K562 (cell line): ENCODE data around the gene BRCC3. TPM values are rescaled to one million over a fixed set of nuclear protein-coding genes. Genes with fewer than 3 reads are reported as not detected.

Experiments
- ATAC-seq: fragments of 200-7000 bp; cut with Tn5 transposase; 3 replicates; pipeline ENCODE4 v1.9.1; 2020; ENCODE audit warnings: moderate library complexity
- BruUV-seq: library from RNA; stranded (reverse); fragments of 400-500 nt; replicated peaks from 2 replicates; lab custom pipeline; 2021; lab: Mats Ljungman, UMichigan
- CTCF ChIA-PET: fragments of 300-600 bp; formaldehyde crosslinking; extraction: SDS; loops from one replicate; lab custom pipeline; 2021; ENCODE audit warnings: low intra/inter-chr PET ratio; lab: Yijun Ruan, JAX
- POLR2A ChIA-PET: fragments of 300-600, 350-650 bp; sonication (Branson Sonifier 250); formaldehyde crosslinking; extraction: SDS; loops from one replicate; lab custom pipeline; 2021; ENCODE audit warnings: antibody characterized with exemption, inconsistent platforms; lab: Yijun Ruan, JAX
- DNase-seq, 4 experiments: peaks; one replicate each; pipeline versions ENCODE4 v3.0.0 to v3.0.0-alpha.2; 2011 to 2018; ENCODE audit warnings: low spot score in 3 of 4, mixed read lengths in 3 of 4; ENCODE audit errors: extremely low read depth in 1 of 4
- FAIRE-seq: peaks from 2 replicates; lab custom pipeline; 2011; peaks lifted over from hg19 to GRCh38; lab: Jason Lieb, UNC
- H2AFZ ChIP-seq: 2 replicates; pipeline ENCODE4 v1.6.0; 2011; ENCODE audit warnings: low read depth, low read length, control low read depth, inconsistent platforms
- H3K27ac ChIP-seq: fragments of 200-600 bp; 3 replicates; pipeline ENCODE4 v1.8.0; 2011; ENCODE audit warnings: low read depth, mild to moderate bottlenecking, control low read depth, inconsistent platforms, low read length, moderate library complexity, mixed read lengths; ENCODE audit errors: extremely low read depth
- H3K27me3 ChIP-seq, 2 experiments: fragments of 300-600 bp in 1 of 2; 2 replicates in 1 of 2; 3 replicates in 1 of 2; pipeline versions ENCODE4 v1.6.0 to v1.8.0; 2011; ENCODE audit warnings: inconsistent platforms in 2 of 2, low read length in 2 of 2, mild to moderate bottlenecking in 1 of 2, mixed read lengths in 1 of 2, moderate library complexity in 1 of 2; ENCODE audit not compliant: control insufficient read depth in 2 of 2, insufficient read depth in 2 of 2
- H3K36me3 ChIP-seq: fragments of 300-600 bp; 3 replicates; pipeline ENCODE4 v1.8.0; 2011; ENCODE audit warnings: mild to moderate bottlenecking, low read length, inconsistent platforms; ENCODE audit not compliant: control insufficient read depth, insufficient read depth
- H3K4me1 ChIP-seq, 2 experiments: fragments of 200-600 bp in 1 of 2; replicated peaks in 1 of 2; 2 replicates in 1 of 2; 3 replicates in 1 of 2; pipeline versions ENCODE4 v1.5.1 to v1.8.0; 2011; ENCODE audit warnings: inconsistent platforms in 2 of 2, low read length in 2 of 2, mild to moderate bottlenecking in 1 of 2, mixed read lengths in 1 of 2, moderate library complexity in 1 of 2; ENCODE audit not compliant: control insufficient read depth in 2 of 2, insufficient read depth in 2 of 2
- H3K4me2 ChIP-seq: 2 replicates; pipeline ENCODE4 v1.6.1; 2011; ENCODE audit warnings: low read length, control low read depth, inconsistent platforms, mixed read lengths; ENCODE audit not compliant: insufficient read depth
- H3K4me3 ChIP-seq: fragments of 200-600 bp; sonication (generic), shearing (Covaris generic); 2 replicates; pipeline ENCODE4 v1.5.1; 2016; ENCODE audit warnings: control low read depth, inconsistent platforms
- H3K79me2 ChIP-seq: fragments of 200-600 bp; 3 replicates; pipeline ENCODE4 v1.8.0; 2011; ENCODE audit warnings: low read length, inconsistent platforms; ENCODE audit not compliant: control insufficient read depth, insufficient read depth
- H3K9ac ChIP-seq, 2 experiments: 2 replicates each; pipeline versions ENCODE4 v1.6.0 to v1.6.1; 2011; ENCODE audit warnings: low read depth in 2 of 2, low read length in 2 of 2, control low read depth in 1 of 2, inconsistent platforms in 1 of 2, mild to moderate bottlenecking in 1 of 2, mixed read lengths in 1 of 2; ENCODE audit not compliant: insufficient read depth in 1 of 2
- H3K9me1 ChIP-seq: one replicate; pipeline ENCODE4 v1.6.0; 2011; ENCODE audit warnings: inconsistent platforms, mild to moderate bottlenecking, low read length, moderate library complexity; ENCODE audit not compliant: control insufficient read depth, insufficient read depth
- H3K9me3 ChIP-seq: replicated peaks from 2 replicates; pipeline ENCODE4 v1.5.1; 2011; ENCODE audit warnings: low read depth, low read length, inconsistent platforms; ENCODE audit not compliant: control insufficient read depth, insufficient read depth
- H4K20me1 ChIP-seq: replicated peaks from 2 replicates; pipeline ENCODE4 v1.6.1; 2011; ENCODE audit warnings: low read length, inconsistent platforms, mixed read lengths; ENCODE audit not compliant: control insufficient read depth, insufficient read depth
- BCL6 ChIP-seq: fragments of 250-450 bp; sonication (Bioruptor Pico); IDR thresholded peaks from 2 replicates; pipeline ENCODE4 v1.4.0; 2020
- BMI1 ChIP-seq: fragments of 150-350 bp; IDR thresholded peaks from 2 replicates; pipeline ENCODE4 v1.6.1; 2014; ENCODE audit warnings: low read length
- EZH2 ChIP-seq: IDR thresholded peaks from 2 replicates; pipeline ENCODE4 v1.6.1; 2012; ENCODE audit warnings: low read depth, mild to moderate bottlenecking, inconsistent platforms, low read length, borderline replicate concordance
- GTF2E2 ChIP-seq: fragments of 200-800 bp; sonication (Bioruptor generic); IDR thresholded peaks from 2 replicates; pipeline ENCODE4 v1.6.1; 2016; ENCODE audit warnings: missing genetic modification characterization, missing compliant biosample characterization
- WGBS: fragments of 100-300 bp; shearing (Covaris generic); methylation state at CpG from one replicate; pipeline ENCODE4 v1.1.6; 2016; ENCODE audit warnings: low coverage, mixed read lengths; ENCODE audit not compliant: insufficient coverage; ENCODE audit errors: missing lambda C conversion rate; 5-methylcytosine and 5-hydroxymethylcytosine counted together
- in situ Hi-C: fragments of 300-500 bp; cut with MboI; formaldehyde crosslinking; loops from 4 replicates; pipeline ENCODE4 v1.15.0; 2018; ENCODE audit warnings: inconsistent platforms, mixed read lengths
- intact Hi-C: fragments of 100-400 bp; cut with micrococcal nuclease; formaldehyde crosslinking; loops from 2 replicates; pipeline ENCODE4 v1.14.2; 2022
- polyA plus RNA-seq, 8 experiments: library from polyadenylated mRNA; depleted of rRNA in 4 of 8; stranded (reverse) in 5 of 8; unstranded in 3 of 8; fragments of >200 nt; fragmentation: Nextera tagmentation in 2 of 8; fragmentation: Illumina TruSeq in 1 of 8; extraction: Ambion mirVana in 2 of 8; extraction: Trizol in 1 of 8; gene quantifications; 2 replicates each; pipeline versions ENCODE4 v1.2.1 to v1.2.3, GENCODE V29; 2011 to 2014; ENCODE audit warnings: inconsistent platforms in 1 of 8, missing spikeins in 1 of 8
- total RNA-seq, 7 experiments: library from RNA; depleted of rRNA in 6 of 7; stranded (reverse); fragments of >200 nt in 6 of 7; fragmentation: Illumina TruSeq in 2 of 7; extraction: Trizol in 2 of 7; gene quantifications; 2 replicates each; pipeline versions ENCODE4 v1.2.1 to v1.2.3, GENCODE V29; 2011 to 2021; ENCODE audit warnings: low replicate concordance in 1 of 7

BRCC3 gene
- total and polyA plus RNA-seq, 9 of the 15 experiments (the other 6 are each of a cell fraction or from before 2014, with no cell fraction given), result 9.6 to 44.8 (median 26.7) TPM

DNA sequence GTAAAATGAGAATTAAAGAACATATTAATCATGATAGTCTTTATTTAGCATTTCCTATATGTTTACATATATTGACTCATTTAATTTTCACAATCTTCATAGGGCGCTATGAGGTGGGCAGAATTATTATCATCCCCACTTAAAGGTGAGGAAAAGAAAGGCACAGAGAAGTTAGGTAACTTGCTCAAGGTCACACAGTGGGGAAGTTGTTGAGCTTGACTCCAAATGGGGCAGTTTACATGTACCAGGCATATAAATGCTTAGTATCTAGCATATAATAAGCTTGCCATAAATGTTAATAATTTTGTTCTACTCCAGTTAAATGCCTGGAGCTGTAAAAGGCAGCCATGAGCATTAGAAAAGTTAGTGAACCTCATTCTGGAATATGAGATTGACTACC, 1.9 kb upstream of the BRCC3 start (continued):
- TF ChIP-seq BCL6 (CRISPR knock-in tag) (no peak), BMI1 (no peak)
- TF ChIP-seq, all 486 proteins: peak for 5

DNA sequence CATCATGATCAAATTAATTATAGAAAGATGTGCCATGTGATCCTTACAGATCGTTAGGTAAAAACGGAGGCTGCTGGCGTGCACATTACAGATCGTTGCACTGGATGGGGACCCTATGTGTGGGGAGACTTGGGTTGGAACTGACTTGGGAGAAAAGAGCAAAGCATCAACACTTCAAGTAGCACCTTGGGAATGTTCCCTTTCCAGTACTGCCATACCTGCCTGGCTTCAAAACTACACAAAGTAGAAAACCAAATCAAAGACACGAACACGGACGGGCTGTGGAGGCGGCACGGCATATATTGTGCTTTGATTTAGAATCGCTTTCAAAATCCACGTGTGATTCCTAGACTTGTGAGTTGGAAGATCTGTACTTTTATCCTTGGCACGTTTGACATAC, 1.3 kb upstream of the BRCC3 start:
- ATAC-seq, result no peak
- Histone ChIP-seq H3K4me2 (peak overlapping the region; percentile 79), H3K9me1 (no peaks in the 10 kb centered on the region), H3K79me2 (peaks cover 65% of the 10 kb centered on the region), H3K9ac (peak overlapping the region; percentile 75 to 82; a peak in 3 of 4 replicates), H3K4me1 (peaks cover 4 to 11% of the 10 kb centered on the region in 2 experiments; a peak in 4 of 5 replicates), H3K9me3 (no peaks in the 10 kb centered on the region), H3K36me3 (peaks cover 24% of the 10 kb centered on the region), H4K20me1 (no peaks in the 10 kb centered on the region), H2AFZ (peak overlapping the region; percentile 92), H3K27me3 (no peaks in the 10 kb centered on the region), H3K4me3 (peak overlapping the region; percentile 71), H3K27ac (peak overlapping the region; percentile 80)
- BruUV-seq, result TSS peak; percentile 50
- 0% methylated on average over 12 of the region's 12 CpGs for WGBS
- in situ Hi-C loops, result no loop called here
- no peak for TF ChIP-seq GTF2E2 (tag)
- TF ChIP-seq EZH2, result no peak
- peak in 1 of 4 experiments; percentile 16 for DNase-seq
- POLR2A ChIA-PET, result interaction anchor here (0.9 kb wide), 1 partner anchor 35 kb away, joined by 3 read pairs; no protein-coding TSS in a partner anchor
- CTCF ChIA-PET, result interaction anchor here (0.7 kb wide), 1 partner anchor 43 kb away, joined by 3 read pairs; no protein-coding TSS in a partner anchor
- intact Hi-C loops, result loop anchor here (2.0 to 5.0 kb wide), 2 partner anchors 147 to 308 kb away; partner anchors contain the start of genes DKC1 and VBP1
- FAIRE-seq, result peak; percentile 19
